Loucy (cell line): ENCODE measurements around the gene PTRHD1.

Source experiments
- EZH2phosphoT487 ChIP-seq: fragments of 200-600 bp; IDR thresholded peaks from 2 replicates; pipeline ENCODE4 v1.6.1; 2018; ENCODE audit warnings: antibody characterized with exemption, mild to moderate bottlenecking, moderate library complexity, borderline replicate concordance
- TF ChIP-seq, protein P1 (sequence below): fragments of 200-600 bp; sonication (generic); conservative IDR thresholded peaks from 2 replicates; pipeline ENCODE4 v1.5.1; 2014; ENCODE audit warnings: mild to moderate bottlenecking, antibody characterized with exemption, low read length

DNA sequence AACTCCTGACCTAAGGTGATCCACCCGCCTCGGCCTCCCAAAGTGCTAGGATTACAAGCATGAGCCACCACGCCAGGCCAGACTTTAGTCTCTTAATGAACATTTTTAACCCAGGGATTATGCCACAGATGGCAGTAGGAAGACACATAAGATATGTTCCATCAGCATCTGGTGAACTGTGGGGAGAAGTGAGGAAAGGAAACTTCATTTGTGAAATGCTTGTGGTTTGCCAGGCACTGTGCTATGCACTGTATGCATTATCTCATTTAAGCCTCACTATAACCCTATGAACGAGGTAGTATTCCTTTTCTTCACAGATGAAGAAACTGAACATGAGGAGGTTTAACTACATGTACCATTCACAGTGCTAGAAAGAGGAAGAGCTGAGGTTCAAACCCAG, 29.3 kb downstream of the PTRHD1 start:
- TF ChIP-seq, protein P1, sequence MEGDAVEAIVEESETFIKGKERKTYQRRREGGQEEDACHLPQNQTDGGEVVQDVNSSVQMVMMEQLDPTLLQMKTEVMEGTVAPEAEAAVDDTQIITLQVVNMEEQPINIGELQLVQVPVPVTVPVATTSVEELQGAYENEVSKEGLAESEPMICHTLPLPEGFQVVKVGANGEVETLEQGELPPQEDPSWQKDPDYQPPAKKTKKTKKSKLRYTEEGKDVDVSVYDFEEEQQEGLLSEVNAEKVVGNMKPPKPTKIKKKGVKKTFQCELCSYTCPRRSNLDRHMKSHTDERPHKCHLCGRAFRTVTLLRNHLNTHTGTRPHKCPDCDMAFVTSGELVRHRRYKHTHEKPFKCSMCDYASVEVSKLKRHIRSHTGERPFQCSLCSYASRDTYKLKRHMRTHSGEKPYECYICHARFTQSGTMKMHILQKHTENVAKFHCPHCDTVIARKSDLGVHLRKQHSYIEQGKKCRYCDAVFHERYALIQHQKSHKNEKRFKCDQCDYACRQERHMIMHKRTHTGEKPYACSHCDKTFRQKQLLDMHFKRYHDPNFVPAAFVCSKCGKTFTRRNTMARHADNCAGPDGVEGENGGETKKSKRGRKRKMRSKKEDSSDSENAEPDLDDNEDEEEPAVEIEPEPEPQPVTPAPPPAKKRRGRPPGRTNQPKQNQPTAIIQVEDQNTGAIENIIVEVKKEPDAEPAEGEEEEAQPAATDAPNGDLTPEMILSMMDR: no peak
- no peak for TF ChIP-seq EZH2phosphoT487
